Endometrial microvascular endothelial cells (primary cell): ENCODE data around the gene RPP25. TPM values are rescaled to one million over a fixed set of nuclear protein-coding genes. Genes with fewer than 3 reads are reported as not detected.
"Not testable (repeated sequence)": the region's sequence is repeated elsewhere in the genome, so short reads cannot be mapped to it uniquely, and the experiment has no call there.

Experiments used
- in situ Hi-C: cut with HindIII; loops from 2 replicates; pipeline ENCODE4 v1.10.0; 2017; ENCODE audit warnings: low sequenced_read_pairs, low pct_unique_long_range_greater_than_20kb; ENCODE audit errors: inconsistent ontology term
- total RNA-seq: library from RNA; depleted of rRNA; stranded (reverse); fragments of >200 nt; gene quantifications from one replicate; pipeline ENCODE4 v1.2.3, GENCODE V29; 2015; ENCODE audit errors: inconsistent ontology term

The RPP25 gene
- total RNA-seq, 1 donor from 2014 or later, result 11.8 TPM

DNA sequence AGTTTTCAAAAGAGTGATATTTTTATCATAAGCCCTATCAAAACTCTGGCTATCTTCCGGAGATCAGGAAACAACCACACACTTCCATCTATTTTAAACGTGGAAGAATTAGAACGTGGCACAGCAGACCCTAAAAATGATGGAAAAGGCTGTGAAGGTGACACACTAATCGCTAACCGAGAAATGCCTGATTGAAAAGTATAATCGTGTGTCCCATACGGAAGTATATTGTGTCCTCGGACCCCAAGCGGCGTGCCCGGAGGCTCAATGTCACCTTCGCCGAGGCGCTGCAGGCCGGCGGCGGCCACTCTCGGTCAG lies 19.3 kb downstream of the RPP25 start:
- in situ Hi-C loops, result no loop called here

- in situ Hi-C loops, result not testable (repeated sequence)
Observed at GRCh38 chr15:74935193-74935592, 21.4 kb downstream of the RPP25 start.

DNA sequence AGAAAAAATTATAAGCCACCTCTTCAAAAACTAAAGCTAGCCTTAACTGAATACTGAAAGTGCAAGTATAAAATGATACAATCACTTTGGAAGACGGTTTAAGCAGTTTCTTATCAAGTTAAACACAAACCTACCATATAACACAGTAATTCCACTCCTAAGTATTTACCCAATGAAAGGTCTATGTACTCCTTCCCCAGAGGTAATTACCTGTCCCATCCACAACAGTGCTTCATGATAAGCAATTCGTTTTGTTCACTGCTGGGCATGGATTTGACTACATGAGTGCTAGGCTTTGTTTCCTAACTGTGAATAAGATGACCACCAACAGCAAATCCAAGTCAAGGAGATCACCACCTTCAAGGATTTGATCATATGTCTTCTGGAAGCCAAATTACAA lies 23.0 kb downstream of the RPP25 start:
- in situ Hi-C loops, result no loop called here

GRCh38 chr15:74928771-74929198 lies 27.8 kb downstream of the RPP25 start:
- in situ Hi-C loops, result no loop called here

DNA sequence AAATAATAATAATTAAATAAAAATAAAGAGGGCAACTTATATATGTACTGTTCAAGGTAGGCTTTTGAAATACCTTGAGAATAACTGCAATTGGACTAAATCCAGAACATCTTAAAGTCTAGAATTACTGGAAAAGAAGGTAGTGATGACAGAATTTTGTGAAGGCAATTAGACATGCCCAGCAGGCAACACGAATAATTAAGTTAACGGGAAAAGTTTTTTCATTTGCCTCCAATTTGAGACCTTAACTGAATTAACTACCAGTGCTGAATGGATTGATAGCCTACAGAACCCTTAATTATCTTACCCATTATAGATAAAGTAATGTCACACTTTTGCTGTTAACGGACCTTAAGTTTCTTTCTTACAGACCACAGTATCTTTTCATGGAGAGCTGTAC lies 32.0 kb downstream of the RPP25 start:
- in situ Hi-C loops, result no loop called here

GRCh38 chr15:74920456-74920855 lies 36.1 kb downstream of the RPP25 start:
- in situ Hi-C loops, result no loop called here

- in situ Hi-C loops, result no loop called here
Observed at GRCh38 chr15:74917676-74918075, 38.9 kb downstream of the RPP25 start.

GRCh38 chr15:74913799-74914198 lies 42.8 kb downstream of the RPP25 start:
- in situ Hi-C loops, result not testable (repeated sequence)

- in situ Hi-C loops, result no loop called here
Observed at GRCh38 chr15:74913041-74913440, 43.5 kb downstream of the RPP25 start.

GRCh38 chr15:74908635-74909034 lies 47.9 kb downstream of the RPP25 start:
- in situ Hi-C loops, result no loop called here

- in situ Hi-C loops, result no loop called here
Observed at GRCh38 chr15:74907163-74907870, 49.3 kb downstream of the RPP25 start.

- in situ Hi-C loops, result no loop called here
Observed at GRCh38 chr15:74906450-74907162, 50.0 kb downstream of the RPP25 start, which contains the start of gene FAM219B. TSS of gene FAM219B (minus strand) at chr15:74906851. CDS start at chr15:74906800, 51 bp downstream.

DNA sequence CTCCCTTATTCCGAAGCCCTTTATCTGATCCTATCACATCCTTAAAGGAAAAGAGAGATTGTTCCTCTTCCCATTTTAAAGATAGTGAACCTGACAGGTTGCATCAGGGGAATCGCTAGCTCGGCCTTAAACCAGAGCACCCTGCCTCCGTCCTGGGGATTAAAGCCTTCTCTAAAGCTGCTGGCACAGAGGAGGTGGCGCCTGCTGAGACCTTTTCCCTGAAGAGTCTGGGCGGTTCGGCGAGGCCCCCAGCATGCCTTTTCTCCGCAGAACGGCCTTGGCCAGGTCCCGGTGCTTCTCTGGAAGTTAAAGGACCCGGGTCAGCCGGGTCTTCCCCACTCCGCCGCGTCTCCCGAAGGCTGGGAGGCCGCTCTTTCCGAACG lies 50.5 kb downstream of the RPP25 start:
- in situ Hi-C loops, result no loop called here

Other genes with a start within 250 kb of the RPP25 start
- gene CYP1A1, start 231.2 kb downstream of the RPP25 start, total RNA-seq, result 0.37 TPM
- gene CYP1A2, start 207.9 kb downstream of the RPP25 start, total RNA-seq, result not detected
- 35.7 TPM for gene CSK, start 174.7 kb downstream of the RPP25 start, total RNA-seq
- gene LMAN1L, start 143.9 kb downstream of the RPP25 start, total RNA-seq, result not detected
- not detected for gene CPLX3, start 130.1 kb downstream of the RPP25 start, total RNA-seq
- gene ULK3, start 113.6 kb downstream of the RPP25 start, total RNA-seq, result 40.2 TPM
- 93.2 TPM for gene SCAMP2, start 83.4 kb downstream of the RPP25 start, total RNA-seq
- 48.7 TPM for gene MPI, start 66.7 kb downstream of the RPP25 start, total RNA-seq
- gene FAM219B, start 49.9 kb downstream of the RPP25 start, total RNA-seq, result 30.4 TPM
- gene COX5A, start 18.7 kb downstream of the RPP25 start, total RNA-seq, result 116 TPM
- gene SCAMP5, start 38.8 kb upstream of the RPP25 start, total RNA-seq, result 27.4 TPM
- gene PPCDC, start 66.8 kb upstream of the RPP25 start, total RNA-seq, result 29.0 TPM
- 16.1 TPM for gene C15orf39, start 245.1 kb upstream of the RPP25 start, total RNA-seq